HCT116 (cell line): ENCODE measurements around the gene FAM234A. TPM values are rescaled to one million over a fixed set of nuclear protein-coding genes. Genes with fewer than 3 reads are reported as not detected.
"Not testable (repeated sequence)": the region's sequence is repeated elsewhere in the genome, so short reads cannot be mapped to it uniquely, and the experiment has no call there.

Source experiments
- ATAC-seq: fragments of 200-7000 bp; cut with Tn5 transposase; 2 replicates; pipeline ENCODE4 v1.9.1; 2020; ENCODE audit warnings: mild to moderate bottlenecking, moderate library complexity
- BruUV-seq: library from RNA; stranded (reverse); fragments of 400-500 nt; replicated peaks from 2 replicates; lab custom pipeline; 2021; lab: Mats Ljungman, UMichigan
- CTCF ChIA-PET: fragments of 300-600 bp; sonication (Branson Sonifier 250); formaldehyde crosslinking; loops from one replicate; lab custom pipeline; 2021; ENCODE audit warnings: antibody characterized with exemption; lab: Charles Lee
- POLR2A ChIA-PET: fragments of 300-600, 350-600 bp; sonication (Branson Sonifier 250); formaldehyde crosslinking; loops from one replicate; lab custom pipeline; 2021; ENCODE audit warnings: antibody characterized with exemption; lab: Charles Lee
- RAD21 ChIA-PET, 2 experiments: fragments of 300-600 bp; sonication (Branson Sonifier 250); formaldehyde crosslinking; loops; one replicate each; lab custom pipeline; 2023; ENCODE audit warnings: low total read pairs in 2 of 2; ENCODE audit not compliant: uncharacterized antibody in 2 of 2, unreplicated experiment in 2 of 2, low non-redundant PET in 1 of 2; lab: Charles Lee
- DNase-seq: peaks from one replicate; pipeline ENCODE4 v3.0.0-alpha.2; 2010; ENCODE audit warnings: low read depth, low spot score
- H2AFZ ChIP-seq: fragments of 200-600 bp; shearing (Covaris generic), sonication (generic); 2 replicates; pipeline ENCODE4 v1.6.1; 2017; ENCODE audit warnings: low read depth, mixed run types, mixed read lengths, antibody characterized with exemption, low read length; ENCODE audit not compliant: poor library complexity, severe bottlenecking
- H3K27ac ChIP-seq: 2 replicates; pipeline ENCODE4 v1.5.1; 2012; ENCODE audit warnings: low read depth, low read length
- H3K27me3 ChIP-seq: fragments of 200-600 bp; sonication (generic); 2 replicates; pipeline ENCODE4 v1.6.1; 2016; ENCODE audit warnings: mixed run types, low read length, mixed read lengths; ENCODE audit not compliant: insufficient read depth
- H3K36me3 ChIP-seq, 2 experiments: fragments of 200-500 bp in 1 of 2; fragments of 200-600 bp in 1 of 2; sonication (Bioruptor generic) in 1 of 2; sonication (generic) in 1 of 2; 2 replicates each; pipeline versions ENCODE4 v1.5.1 to v1.6.1; 2014 to 2016; ENCODE audit warnings: low read length in 2 of 2, inconsistent platforms in 1 of 2, mixed read lengths in 1 of 2, mixed run types in 1 of 2; ENCODE audit not compliant: insufficient read depth in 2 of 2, control insufficient read depth in 1 of 2
- H3K4me1 ChIP-seq, 2 experiments: fragments of 200-600 bp in 1 of 2; sonication (generic) in 1 of 2; 2 replicates each; pipeline versions ENCODE4 v1.5.1 to v1.6.1; 2012 to 2017; ENCODE audit warnings: low read length in 2 of 2, inconsistent platforms in 1 of 2, mild to moderate bottlenecking in 1 of 2, mixed read lengths in 1 of 2, mixed run types in 1 of 2, moderate library complexity in 1 of 2; ENCODE audit not compliant: insufficient read depth in 2 of 2, control insufficient read depth in 1 of 2
- H3K4me2 ChIP-seq: fragments of 200-600 bp; sonication (generic); 2 replicates; pipeline ENCODE4 v1.6.1; 2017; ENCODE audit warnings: mixed run types, low read length, mixed read lengths
- H3K4me3 ChIP-seq, 2 experiments: fragments of 200-600 bp in 1 of 2; sonication (generic) in 1 of 2; replicated peaks in 1 of 2; 2 replicates each; pipeline ENCODE4 v1.5.1; 2011 to 2016; ENCODE audit warnings: low read length in 2 of 2, control low read depth in 1 of 2, low read depth in 1 of 2, mild to moderate bottlenecking in 1 of 2, mixed read lengths in 1 of 2, mixed run types in 1 of 2
- H3K79me2 ChIP-seq: fragments of 200-600 bp; sonication (generic); 2 replicates; pipeline ENCODE4 v1.6.1; 2017; ENCODE audit warnings: mild to moderate bottlenecking, mixed run types, low read length, moderate library complexity, mixed read lengths; ENCODE audit not compliant: insufficient read depth
- H3K9ac ChIP-seq: fragments of 200-600 bp; sonication (generic); 2 replicates; pipeline ENCODE4 v1.6.1; 2016; ENCODE audit warnings: low read length, mixed read lengths
- H3K9me2 ChIP-seq: fragments of 200-600 bp; sonication (generic), shearing (Covaris generic); 2 replicates; pipeline ENCODE4 v1.6.1; 2017; ENCODE audit warnings: mixed run types, mild to moderate bottlenecking, moderate library complexity; ENCODE audit not compliant: insufficient read depth
- H3K9me3 ChIP-seq, 2 experiments: fragments of 200-500 bp in 1 of 2; fragments of 200-600 bp in 1 of 2; sonication (Bioruptor generic) in 1 of 2; sonication (generic) in 1 of 2; 2 replicates each; pipeline ENCODE4 v1.6.1; 2014 to 2017; ENCODE audit warnings: low read length in 2 of 2, mixed read lengths in 2 of 2, inconsistent platforms in 1 of 2, low read depth in 1 of 2, mild to moderate bottlenecking in 1 of 2, mixed run types in 1 of 2, moderate library complexity in 1 of 2; ENCODE audit not compliant: control insufficient read depth in 1 of 2, insufficient read depth in 1 of 2
- H4K20me1 ChIP-seq: fragments of 200-600 bp; sonication (generic), shearing (Covaris generic); 2 replicates; pipeline ENCODE4 v1.6.1; 2017; ENCODE audit warnings: mixed run types, mild to moderate bottlenecking, moderate library complexity; ENCODE audit not compliant: insufficient read depth
- EGR1 ChIP-seq: IDR thresholded peaks from 2 replicates; pipeline ENCODE4 v1.6.1; 2012; ENCODE audit warnings: low read depth
- ELF1 ChIP-seq: IDR thresholded peaks from 2 replicates; pipeline ENCODE4 v1.6.1; 2012; ENCODE audit warnings: low read depth, borderline replicate concordance
- EZH2phosphoT487 ChIP-seq: fragments of 200-600 bp; IDR thresholded peaks from 2 replicates; pipeline ENCODE4 v1.6.1; 2018; ENCODE audit warnings: antibody characterized with exemption, borderline replicate concordance
- FOSL1 ChIP-seq: IDR thresholded peaks from 2 replicates; pipeline ENCODE4 v1.6.1; 2012; ENCODE audit warnings: low read depth
- POLR2A ChIP-seq: IDR thresholded peaks from 2 replicates; pipeline ENCODE4 v1.7.0; 2011; ENCODE audit warnings: borderline replicate concordance; ENCODE audit not compliant: insufficient read depth, insufficient read length; ENCODE audit errors: extremely low read depth
- RAD21 ChIP-seq: IDR thresholded peaks from 2 replicates; pipeline ENCODE4 v1.6.1; 2012; ENCODE audit warnings: low read depth, mild to moderate bottlenecking
- REST ChIP-seq: IDR thresholded peaks from 2 replicates; pipeline ENCODE4 v1.6.1; 2012; ENCODE audit warnings: low read depth
- SRF ChIP-seq: IDR thresholded peaks from 2 replicates; pipeline ENCODE4 v1.6.1; 2012; ENCODE audit warnings: low read depth
- YY1 ChIP-seq: IDR thresholded peaks from 2 replicates; pipeline ENCODE4 v1.6.1; 2011; ENCODE audit warnings: low read length, low read depth, moderate library complexity, mild to moderate bottlenecking; ENCODE audit not compliant: insufficient replicate concordance; ENCODE audit errors: extremely low read depth
- ZBTB33 ChIP-seq: IDR thresholded peaks from 2 replicates; pipeline ENCODE4 v1.6.1; 2011; ENCODE audit warnings: mild to moderate bottlenecking, low read length, moderate library complexity; ENCODE audit not compliant: insufficient replicate concordance; ENCODE audit errors: extremely low read depth
- intact Hi-C: fragments of 100-400 bp; cut with micrococcal nuclease; formaldehyde crosslinking; loops from 2 replicates; pipeline ENCODE4 v1.10.0; 2022
- total RNA-seq: library from RNA; stranded (reverse); gene quantifications from one replicate; pipeline ENCODE4 v1.2.1, GENCODE V29; 2021; ENCODE audit not compliant: unreplicated experiment

FAM234A gene
- total RNA-seq, 1 experiment from 2014 or later = 36.4 TPM

- no peaks in the 10 kb centered on the region for H3K79me2 ChIP-seq
- no peak overlapping the region for H3K9ac ChIP-seq
- H3K27me3 ChIP-seq = no peaks in the 10 kb centered on the region
- H3K9me3 ChIP-seq = no peaks in the 10 kb centered on the region
- H3K4me3 ChIP-seq = no peak overlapping the region
- ATAC-seq (no peak), DNase-seq (no peak)
- H3K9me2 ChIP-seq = no peaks in the 10 kb centered on the region
- no peak for TF ChIP-seq YY1
- TF ChIP-seq POLR2A = no peak
- TF ChIP-seq RAD21 = no peak
- no peak for TF ChIP-seq EGR1
- TF ChIP-seq ELF1 = no peak
- no peak for TF ChIP-seq FOSL1
- no peak for TF ChIP-seq SRF
- TF ChIP-seq ZBTB33 = no peak
- TF ChIP-seq EZH2phosphoT487 = no peak
- no peak for TF ChIP-seq REST
- H2AFZ ChIP-seq = no peak overlapping the region
- intact Hi-C loops = no loop called here
- no peak overlapping the region for H3K4me2 ChIP-seq
- BruUV-seq = no TSS peak
- ChIA-PET CTCF (no interaction called here), RAD21 (no interaction called here), POLR2A (no interaction called here)
- no peak overlapping the region for H3K27ac ChIP-seq
- H3K4me1 ChIP-seq = no peaks in the 10 kb centered on the region; a peak in 1 of 4 replicates
- no peaks in the 10 kb centered on the region for H4K20me1 ChIP-seq
- no peaks in the 10 kb centered on the region for H3K36me3 ChIP-seq
Observed at GRCh38 chr16:255183-255582, 20.6 kb downstream of the FAM234A start.

- H3K79me2 ChIP-seq, DNase-seq, H3K27me3 ChIP-seq, H3K9me3 ChIP-seq, H3K4me2 ChIP-seq, POLR2A ChIA-PET, H3K4me1 ChIP-seq, H3K9me2 ChIP-seq, H2AFZ ChIP-seq, H3K36me3 ChIP-seq, BruUV-seq, RAD21 ChIA-PET, intact Hi-C loops, H3K4me3 ChIP-seq, H3K27ac ChIP-seq, ATAC-seq, CTCF ChIA-PET, H4K20me1 ChIP-seq, H3K9ac ChIP-seq: not testable (repeated sequence)
Observed at GRCh38 chr16:258091-258490, 23.5 kb downstream of the FAM234A start.
